Mammary epithelial cell (primary cell): Measurements from ENCODE around the gene TEX29.

Experiments
- CTCF ChIP-seq, 2 donors: IDR thresholded peaks in 1 of 2; conservative IDR thresholded peaks in 1 of 2; 2 replicates each; pipeline ENCODE4 v1.5.1; 2011 to 2012; ENCODE audit warnings: inconsistent platforms in 2 of 2, low read length in 2 of 2, mild to moderate bottlenecking in 2 of 2, control low read depth in 1 of 2, low read depth in 1 of 2; ENCODE audit not compliant: insufficient read depth in 1 of 2; ENCODE audit errors: extremely low read depth in 1 of 2
- EZH2 ChIP-seq: IDR thresholded peaks from 2 replicates; pipeline ENCODE4 v1.6.1; 2012; ENCODE audit warnings: low read length, inconsistent platforms, borderline replicate concordance

- TF ChIP-seq EZH2 (no peak), CTCF (conservative IDR thresholded peaks at IDR 0.05 in 1 of 2, IDR thresholded peaks at IDR 0.05 in 1 of 2; ENCODE audit: extremely low read depth in 1 of 2, insufficient read depth in 1 of 2, low read depth in 1 of 2, low read length in 2 of 2) (no peak)
These were observed 45.1 kb upstream of the TEX29 start for GRCh38 chr13:111275382-111275781.
